ENCODE data around the gene C2CD2. TPM values are rescaled to one million over a fixed set of nuclear protein-coding genes. Genes with fewer than 3 reads are reported as not detected.

C2CD2 gene
- total and polyA plus RNA-seq, 2 experiments from 2014 or later: 8.7 to 12.4 TPM

GRCh38 chr21:41877901-41878830 lies 75.7 kb downstream of the C2CD2 start:
- H3K4me1 ChIP-seq (ENCODE audit: low read depth): peaks cover 4% of the 10 kb centered on the region
- peak; percentile 28 to 66 for DNase-seq (ENCODE audit: low read depth in 1 of 2, low spot score in 1 of 2)
- TF ChIP-seq, protein P1, sequence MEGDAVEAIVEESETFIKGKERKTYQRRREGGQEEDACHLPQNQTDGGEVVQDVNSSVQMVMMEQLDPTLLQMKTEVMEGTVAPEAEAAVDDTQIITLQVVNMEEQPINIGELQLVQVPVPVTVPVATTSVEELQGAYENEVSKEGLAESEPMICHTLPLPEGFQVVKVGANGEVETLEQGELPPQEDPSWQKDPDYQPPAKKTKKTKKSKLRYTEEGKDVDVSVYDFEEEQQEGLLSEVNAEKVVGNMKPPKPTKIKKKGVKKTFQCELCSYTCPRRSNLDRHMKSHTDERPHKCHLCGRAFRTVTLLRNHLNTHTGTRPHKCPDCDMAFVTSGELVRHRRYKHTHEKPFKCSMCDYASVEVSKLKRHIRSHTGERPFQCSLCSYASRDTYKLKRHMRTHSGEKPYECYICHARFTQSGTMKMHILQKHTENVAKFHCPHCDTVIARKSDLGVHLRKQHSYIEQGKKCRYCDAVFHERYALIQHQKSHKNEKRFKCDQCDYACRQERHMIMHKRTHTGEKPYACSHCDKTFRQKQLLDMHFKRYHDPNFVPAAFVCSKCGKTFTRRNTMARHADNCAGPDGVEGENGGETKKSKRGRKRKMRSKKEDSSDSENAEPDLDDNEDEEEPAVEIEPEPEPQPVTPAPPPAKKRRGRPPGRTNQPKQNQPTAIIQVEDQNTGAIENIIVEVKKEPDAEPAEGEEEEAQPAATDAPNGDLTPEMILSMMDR (IDR thresholded peaks at IDR 0.05; ENCODE audit: low read depth, low read length): no peak
- no peaks in the 10 kb centered on the region for H3K9me3 ChIP-seq (ENCODE audit: low read depth)
- no peaks in the 10 kb centered on the region for H3K36me3 ChIP-seq
- H3K27me3 ChIP-seq: no peaks in the 10 kb centered on the region
- no peak overlapping the region for H3K27ac ChIP-seq
- H3K4me3 ChIP-seq: peak overlapping the region; percentile 98

DNA sequence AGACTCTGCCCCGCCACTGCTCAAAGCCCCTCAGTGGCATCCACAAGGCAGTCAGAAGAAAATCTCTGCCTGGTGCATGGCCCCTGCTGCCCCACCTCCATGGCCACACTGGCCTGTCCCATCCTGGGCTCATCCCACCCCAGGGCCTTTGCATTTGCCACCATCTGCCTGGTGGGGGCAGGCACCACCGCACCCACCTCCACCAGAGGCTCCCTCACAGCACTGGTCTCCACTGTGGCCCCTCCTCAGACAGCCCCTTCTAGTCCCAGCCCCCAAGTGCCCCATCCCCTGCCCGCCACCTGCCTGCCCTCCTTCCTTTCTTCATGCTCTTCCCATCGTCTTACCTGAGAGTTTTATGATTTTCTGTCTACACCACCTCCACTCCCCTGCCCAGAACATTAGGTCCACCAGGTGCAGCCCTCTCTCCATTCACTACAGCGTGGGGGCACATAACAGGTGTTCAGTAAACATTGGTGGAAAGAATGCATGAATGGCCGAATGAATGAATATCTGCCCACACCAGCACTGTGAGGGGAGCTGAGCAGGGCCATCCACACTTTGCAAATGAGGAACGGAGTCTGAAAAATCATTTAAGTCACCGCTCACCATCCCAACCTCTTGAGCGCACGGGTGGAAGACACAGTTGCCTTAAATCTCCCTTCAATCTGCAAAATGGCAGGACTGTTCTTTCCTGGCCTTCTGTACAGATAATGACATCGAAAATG lies 76.7 kb downstream of the C2CD2 start:
- Histone ChIP-seq H3K27me3 (no peaks in the 10 kb centered on the region), H3K4me1 (ENCODE audit: low read depth) (peaks cover 4% of the 10 kb centered on the region), H3K27ac (no peak overlapping the region), H3K36me3 (no peaks in the 10 kb centered on the region), H3K9me3 (ENCODE audit: low read depth) (no peaks in the 10 kb centered on the region), H3K4me3 (no peak overlapping the region)
- DNase-seq (ENCODE audit: low read depth in 1 of 2, low spot score in 1 of 2): no peak
- TF ChIP-seq, protein P1 (IDR thresholded peaks at IDR 0.05; ENCODE audit: low read depth, low read length): no peak

DNA sequence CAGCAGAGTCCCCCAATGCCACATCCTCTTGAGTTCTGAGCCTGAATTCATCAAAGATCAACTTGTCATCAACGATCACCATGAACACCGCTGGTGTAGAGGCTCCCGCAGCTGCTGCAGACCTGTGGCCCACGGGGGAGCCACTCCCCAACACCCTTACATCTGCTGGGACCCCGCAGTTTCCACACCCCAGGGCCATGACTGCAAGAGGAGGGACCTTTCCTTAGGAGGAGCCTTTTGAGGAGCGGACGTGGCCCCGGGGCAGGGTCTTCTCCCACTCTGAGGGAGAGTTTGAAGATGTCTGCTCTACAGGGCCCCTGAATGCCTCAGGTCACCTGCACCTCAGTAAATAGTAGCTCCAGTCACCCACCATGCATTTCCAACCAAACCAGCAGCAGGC lies 77.4 kb downstream of the C2CD2 start:
- H3K27ac ChIP-seq: no peak overlapping the region
- H3K9me3 ChIP-seq (ENCODE audit: low read depth): no peaks in the 10 kb centered on the region
- H3K36me3 ChIP-seq: no peaks in the 10 kb centered on the region
- peaks cover 4% of the 10 kb centered on the region for H3K4me1 ChIP-seq (ENCODE audit: low read depth)
- no peak overlapping the region for H3K4me3 ChIP-seq
- H3K27me3 ChIP-seq: no peaks in the 10 kb centered on the region
- no peak for DNase-seq (ENCODE audit: low read depth in 1 of 2, low spot score in 1 of 2)
- TF ChIP-seq, protein P1 (IDR thresholded peaks at IDR 0.05; ENCODE audit: low read depth, low read length): no peak

GRCh38 chr21:41875086-41875485 lies 78.7 kb downstream of the C2CD2 start:
- Histone ChIP-seq H3K4me1 (ENCODE audit: low read depth) (peaks cover 4% of the 10 kb centered on the region), H3K36me3 (no peaks in the 10 kb centered on the region), H3K27ac (no peak overlapping the region), H3K9me3 (ENCODE audit: low read depth) (no peaks in the 10 kb centered on the region), H3K27me3 (no peaks in the 10 kb centered on the region), H3K4me3 (no peak overlapping the region)
- no peak for DNase-seq (ENCODE audit: low read depth in 1 of 2, low spot score in 1 of 2)
- TF ChIP-seq, protein P1 (IDR thresholded peaks at IDR 0.05; ENCODE audit: low read depth, low read length): no peak

- Histone ChIP-seq H3K9me3 (ENCODE audit: low read depth) (no peaks in the 10 kb centered on the region), H3K27me3 (no peaks in the 10 kb centered on the region), H3K27ac (no peak overlapping the region), H3K36me3 (no peaks in the 10 kb centered on the region), H3K4me1 (ENCODE audit: low read depth) (peaks cover 4% of the 10 kb centered on the region), H3K4me3 (no peak overlapping the region)
- TF ChIP-seq, protein P1 (IDR thresholded peaks at IDR 0.05; ENCODE audit: low read depth, low read length): no peak
- no peak for DNase-seq (ENCODE audit: low read depth in 1 of 2, low spot score in 1 of 2)
These were observed 79.2 kb downstream of the C2CD2 start for GRCh38 chr21:41874611-41875010.

All from cardiac muscle cell (in vitro differentiated cells and primary cell).